ENCODE measurements around the gene UMOD. TPM values are rescaled to one million over a fixed set of nuclear protein-coding genes. Genes with fewer than 3 reads are reported as not detected.

UMOD gene
- total RNA-seq, 4 donors from 2014 or later = not detected

GRCh38 chr16:20309786-20310185 lies 42.7 kb downstream of the UMOD start:
- Histone ChIP-seq H3K27me3 (no peaks in the 10 kb centered on the region), H3K27ac (no peak overlapping the region), H3K4me3 (no peak overlapping the region), H3K9me3 (no peaks in the 10 kb centered on the region), H3K4me1 (no peaks in the 10 kb centered on the region), H3K36me3 (no peaks in the 10 kb centered on the region)
- TF ChIP-seq CTCF (IDR thresholded peaks at IDR 0.05) (no peak), POLR2A (IDR thresholded peaks at IDR 0.05) (no peak)
- no peak for DNase-seq
- intact Hi-C loops (cut with DNase I; ENCODE audit: low total_unique reads) = no loop called here

GRCh38 chr16:20308801-20309590 lies 43.5 kb downstream of the UMOD start:
- H3K4me1 ChIP-seq = no peaks in the 10 kb centered on the region
- H3K36me3 ChIP-seq = no peaks in the 10 kb centered on the region
- no peak for TF ChIP-seq POLR2A (IDR thresholded peaks at IDR 0.05)
- no peak for TF ChIP-seq CTCF (IDR thresholded peaks at IDR 0.05)
- no peak overlapping the region for H3K27ac ChIP-seq
- intact Hi-C loops (cut with DNase I; ENCODE audit: low total_unique reads) = no loop called here
- no peaks in the 10 kb centered on the region for H3K27me3 ChIP-seq
- no peak for DNase-seq
- H3K4me3 ChIP-seq = no peak overlapping the region
- H3K9me3 ChIP-seq = no peaks in the 10 kb centered on the region

- Histone ChIP-seq H3K27me3 (no peaks in the 10 kb centered on the region), H3K4me1 (no peaks in the 10 kb centered on the region), H3K4me3 (no peak overlapping the region), H3K36me3 (no peaks in the 10 kb centered on the region), H3K27ac (no peak overlapping the region), H3K9me3 (no peaks in the 10 kb centered on the region)
- intact Hi-C loops (cut with DNase I; ENCODE audit: low total_unique reads) = no loop called here
- DNase-seq = no peak
- TF ChIP-seq CTCF (IDR thresholded peaks at IDR 0.05) = no peak
- TF ChIP-seq POLR2A (IDR thresholded peaks at IDR 0.05) = no peak
Observed at GRCh38 chr16:20308266-20308665, 44.2 kb downstream of the UMOD start.

- no peak for TF ChIP-seq POLR2A (IDR thresholded peaks at IDR 0.05)
- no peak for TF ChIP-seq CTCF (IDR thresholded peaks at IDR 0.05)
- Histone ChIP-seq H3K27me3 (no peaks in the 10 kb centered on the region), H3K36me3 (no peaks in the 10 kb centered on the region), H3K9me3 (no peaks in the 10 kb centered on the region), H3K4me1 (no peaks in the 10 kb centered on the region), H3K4me3 (no peak overlapping the region), H3K27ac (no peak overlapping the region)
- intact Hi-C loops (cut with DNase I; ENCODE audit: low total_unique reads) = no loop called here
- no peak for DNase-seq
Observed at GRCh38 chr16:20307791-20308190, 44.7 kb downstream of the UMOD start.

GRCh38 chr16:20307240-20307671 lies 45.3 kb downstream of the UMOD start:
- intact Hi-C loops (cut with DNase I; ENCODE audit: low total_unique reads) = no loop called here
- no peak for DNase-seq
- Histone ChIP-seq H3K36me3 (no peaks in the 10 kb centered on the region), H3K27me3 (no peaks in the 10 kb centered on the region), H3K9me3 (no peaks in the 10 kb centered on the region), H3K27ac (no peak overlapping the region), H3K4me3 (no peak overlapping the region), H3K4me1 (no peaks in the 10 kb centered on the region)
- TF ChIP-seq POLR2A (IDR thresholded peaks at IDR 0.05) (no peak), CTCF (IDR thresholded peaks at IDR 0.05) (no peak)

Measured in uterus (tissue), 4 donors.